ENCODE results near the gene MAOB.

The MAOB gene

DNA sequence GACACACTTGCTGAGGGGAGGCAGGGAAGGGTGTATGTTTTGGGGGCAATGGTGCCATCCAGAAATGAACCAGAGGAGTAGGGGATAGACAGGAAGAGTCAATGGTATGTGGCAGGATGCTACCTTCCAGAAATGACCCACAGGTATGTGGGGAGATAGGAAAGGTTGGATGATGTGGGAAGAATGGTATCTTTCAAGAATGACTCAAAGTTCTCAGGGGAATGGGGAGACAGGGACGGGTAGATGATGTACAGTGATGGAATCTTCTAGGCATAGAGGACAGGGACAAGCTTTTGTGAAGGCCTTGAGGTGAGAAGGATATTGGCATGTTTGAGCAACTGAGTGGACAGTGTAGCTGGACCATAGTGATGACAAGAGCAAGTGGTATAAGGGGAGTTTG lies 161.3 kb downstream of the MAOB start:
- Histone ChIP-seq H3K9ac (ENCODE audit: low read depth, low read length, poor library complexity, severe bottlenecking) (no peak overlapping the region), H3K4me1 (ENCODE audit: insufficient read depth, low read length, poor library complexity, severe bottlenecking) (no peaks in the 10 kb centered on the region), H4K20me1 (ENCODE audit: insufficient read depth, low read length, poor library complexity, severe bottlenecking) (no peaks in the 10 kb centered on the region), H3K9me3 (ENCODE audit: insufficient read depth, low read depth, low read length) (no peaks in the 10 kb centered on the region), H3K79me2 (ENCODE audit: insufficient read depth, low read length) (no peaks in the 10 kb centered on the region), H3F3A (ENCODE audit: low read depth) (no peaks in the 10 kb centered on the region), H3K4me2 (ENCODE audit: low read depth, low read length, poor library complexity, severe bottlenecking) (no peak overlapping the region), H3K9me2 (replicated peaks; ENCODE audit: low read depth, low read length) (no peaks in the 10 kb centered on the region), H3K27me3 (ENCODE audit: insufficient read depth, low read length, poor library complexity, severe bottlenecking) (no peaks in the 10 kb centered on the region), H3K36me3 (ENCODE audit: insufficient read depth, low read length) (no peaks in the 10 kb centered on the region), H3K4me3 (ENCODE audit: low read length, poor library complexity, severe bottlenecking) (no peak overlapping the region), H2AFZ (ENCODE audit: low read length) (no peak overlapping the region)
- TF ChIP-seq CTCF (conservative IDR thresholded peaks at IDR 0.05; ENCODE audit: low read length) = no peak
- no peak for TF ChIP-seq EZH2phosphoT487 (IDR thresholded peaks at IDR 0.05; ENCODE audit: borderline replicate concordance)

- H2AFZ ChIP-seq (ENCODE audit: low read length) = no peak overlapping the region
- H3K4me3 ChIP-seq (ENCODE audit: low read length, poor library complexity, severe bottlenecking) = no peak overlapping the region
- no peak overlapping the region for H3K9ac ChIP-seq (ENCODE audit: low read depth, low read length, poor library complexity, severe bottlenecking)
- H4K20me1 ChIP-seq (ENCODE audit: insufficient read depth, low read length, poor library complexity, severe bottlenecking) = no peaks in the 10 kb centered on the region
- no peaks in the 10 kb centered on the region for H3K9me2 ChIP-seq (replicated peaks; ENCODE audit: low read depth, low read length)
- H3K4me2 ChIP-seq (ENCODE audit: low read depth, low read length, poor library complexity, severe bottlenecking) = no peak overlapping the region
- H3F3A ChIP-seq (ENCODE audit: low read depth) = no peaks in the 10 kb centered on the region
- no peaks in the 10 kb centered on the region for H3K9me3 ChIP-seq (ENCODE audit: insufficient read depth, low read depth, low read length)
- TF ChIP-seq CTCF (conservative IDR thresholded peaks at IDR 0.05; ENCODE audit: low read length) (no peak), EZH2phosphoT487 (IDR thresholded peaks at IDR 0.05; ENCODE audit: borderline replicate concordance) (no peak)
- H3K27me3 ChIP-seq (ENCODE audit: insufficient read depth, low read length, poor library complexity, severe bottlenecking) = no peaks in the 10 kb centered on the region
- no peaks in the 10 kb centered on the region for H3K4me1 ChIP-seq (ENCODE audit: insufficient read depth, low read length, poor library complexity, severe bottlenecking)
- no peaks in the 10 kb centered on the region for H3K36me3 ChIP-seq (ENCODE audit: insufficient read depth, low read length)
- H3K79me2 ChIP-seq (ENCODE audit: insufficient read depth, low read length) = no peaks in the 10 kb centered on the region
Observed at GRCh38 chrX:43720082-43720481, 162.2 kb downstream of the MAOB start.

- Histone ChIP-seq H3K9me2 (replicated peaks; ENCODE audit: low read depth, low read length) (no peaks in the 10 kb centered on the region), H3K4me3 (ENCODE audit: low read length, poor library complexity, severe bottlenecking) (no peak overlapping the region), H3K4me2 (ENCODE audit: low read depth, low read length, poor library complexity, severe bottlenecking) (no peak overlapping the region), H3F3A (ENCODE audit: low read depth) (no peaks in the 10 kb centered on the region), H4K20me1 (ENCODE audit: insufficient read depth, low read length, poor library complexity, severe bottlenecking) (no peaks in the 10 kb centered on the region), H3K79me2 (ENCODE audit: insufficient read depth, low read length) (no peaks in the 10 kb centered on the region), H3K27me3 (ENCODE audit: insufficient read depth, low read length, poor library complexity, severe bottlenecking) (no peaks in the 10 kb centered on the region), H2AFZ (ENCODE audit: low read length) (no peak overlapping the region), H3K9ac (ENCODE audit: low read depth, low read length, poor library complexity, severe bottlenecking) (no peak overlapping the region), H3K9me3 (ENCODE audit: insufficient read depth, low read depth, low read length) (no peaks in the 10 kb centered on the region), H3K36me3 (ENCODE audit: insufficient read depth, low read length) (no peaks in the 10 kb centered on the region), H3K4me1 (ENCODE audit: insufficient read depth, low read length, poor library complexity, severe bottlenecking) (no peaks in the 10 kb centered on the region)
- TF ChIP-seq CTCF (conservative IDR thresholded peaks at IDR 0.05; ENCODE audit: low read length) (no peak), EZH2phosphoT487 (IDR thresholded peaks at IDR 0.05; ENCODE audit: borderline replicate concordance) (no peak)
Observed at GRCh38 chrX:43718956-43719355, 163.3 kb downstream of the MAOB start.

Measured in Loucy (cell line).